Activated CD8-positive, alpha-beta memory T cell treated with anti-CD3 and anti-CD28 coated beads, Interleukin-2, amount 50 U/mL, for 4 hours (primary cell): ENCODE results near the gene GLP2R.

Experiments used
- DNase-seq: peaks from one replicate; pipeline ENCODE4 v3.0.0-alpha.2; 2020

The GLP2R gene

GRCh38 chr17:9859781-9860180 is 34.1 kb downstream of the GLP2R start:
- no peak for DNase-seq

- DNase-seq, result no peak
Measured at GRCh38 chr17:9860851-9861250, 35.1 kb downstream of the GLP2R start.

GRCh38 chr17:9862220-9862619 is 36.5 kb downstream of the GLP2R start:
- DNase-seq, result no peak

GRCh38 chr17:9862949-9863348 is 37.2 kb downstream of the GLP2R start:
- no peak for DNase-seq

GRCh38 chr17:9865586-9865985 is 39.9 kb downstream of the GLP2R start:
- DNase-seq, result no peak

GRCh38 chr17:9868552-9868951 is 42.8 kb downstream of the GLP2R start:
- no peak for DNase-seq

- DNase-seq, result no peak
Measured at GRCh38 chr17:9872852-9873251, 47.1 kb downstream of the GLP2R start.

GRCh38 chr17:9874722-9875121 is 49.0 kb downstream of the GLP2R start:
- no peak for DNase-seq

- no peak for DNase-seq
Measured at GRCh38 chr17:9875441-9875840, 49.7 kb downstream of the GLP2R start.

GRCh38 chr17:9878356-9878755 is 52.6 kb downstream of the GLP2R start:
- DNase-seq, result no peak

GRCh38 chr17:9878786-9879525 is 53.2 kb downstream of the GLP2R start:
- no peak for DNase-seq

GRCh38 chr17:9880582-9880999 is 54.9 kb downstream of the GLP2R start:
- DNase-seq, result no peak

- DNase-seq, result no peak
Measured at GRCh38 chr17:9883451-9883850, 57.7 kb downstream of the GLP2R start.

- no peak for DNase-seq
Measured at GRCh38 chr17:9886141-9886930, 60.6 kb downstream of the GLP2R start.

GRCh38 chr17:9887508-9887907 is 61.8 kb downstream of the GLP2R start:
- no peak for DNase-seq

GRCh38 chr17:9890124-9890523 is 64.4 kb downstream of the GLP2R start:
- no peak for DNase-seq

- DNase-seq, result no peak
Measured at GRCh38 chr17:9893411-9894012, 67.8 kb downstream of the GLP2R start.

GRCh38 chr17:9894231-9894630 is 68.5 kb downstream of the GLP2R start:
- DNase-seq, result no peak

GRCh38 chr17:9895923-9896322 is 70.2 kb downstream of the GLP2R start:
- no peak for DNase-seq

- DNase-seq, result no peak
Measured at GRCh38 chr17:9897372-9897968, 71.7 kb downstream of the GLP2R start.

- no peak for DNase-seq
Measured at GRCh38 chr17:9898812-9899211, 73.1 kb downstream of the GLP2R start.

- no peak for DNase-seq
Measured at GRCh38 chr17:9899280-9900043, 73.7 kb downstream of the GLP2R start.
